DND-41 (cell line): ENCODE results near the gene GADD45GIP1.

Experiments
- EZH2 ChIP-seq: IDR thresholded peaks from 3 replicates; pipeline ENCODE4 v1.6.1; 2012; ENCODE audit warnings: borderline replicate concordance, low read depth, mild to moderate bottlenecking, moderate library complexity, low read length, inconsistent platforms; ENCODE audit not compliant: severe bottlenecking
- TF ChIP-seq, protein P1 (sequence below): IDR thresholded peaks from 2 replicates; pipeline ENCODE4 v1.5.1; 2012; ENCODE audit warnings: borderline replicate concordance, low read length, moderate library complexity, mild to moderate bottlenecking; ENCODE audit not compliant: poor library complexity, severe bottlenecking; ENCODE audit errors: extremely low read depth

GRCh38 chr19:12996406-12997094 is 39.5 kb upstream of the GADD45GIP1 start:
- TF ChIP-seq, protein P1, sequence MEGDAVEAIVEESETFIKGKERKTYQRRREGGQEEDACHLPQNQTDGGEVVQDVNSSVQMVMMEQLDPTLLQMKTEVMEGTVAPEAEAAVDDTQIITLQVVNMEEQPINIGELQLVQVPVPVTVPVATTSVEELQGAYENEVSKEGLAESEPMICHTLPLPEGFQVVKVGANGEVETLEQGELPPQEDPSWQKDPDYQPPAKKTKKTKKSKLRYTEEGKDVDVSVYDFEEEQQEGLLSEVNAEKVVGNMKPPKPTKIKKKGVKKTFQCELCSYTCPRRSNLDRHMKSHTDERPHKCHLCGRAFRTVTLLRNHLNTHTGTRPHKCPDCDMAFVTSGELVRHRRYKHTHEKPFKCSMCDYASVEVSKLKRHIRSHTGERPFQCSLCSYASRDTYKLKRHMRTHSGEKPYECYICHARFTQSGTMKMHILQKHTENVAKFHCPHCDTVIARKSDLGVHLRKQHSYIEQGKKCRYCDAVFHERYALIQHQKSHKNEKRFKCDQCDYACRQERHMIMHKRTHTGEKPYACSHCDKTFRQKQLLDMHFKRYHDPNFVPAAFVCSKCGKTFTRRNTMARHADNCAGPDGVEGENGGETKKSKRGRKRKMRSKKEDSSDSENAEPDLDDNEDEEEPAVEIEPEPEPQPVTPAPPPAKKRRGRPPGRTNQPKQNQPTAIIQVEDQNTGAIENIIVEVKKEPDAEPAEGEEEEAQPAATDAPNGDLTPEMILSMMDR: no peak
- no peak for TF ChIP-seq EZH2
